ENCODE measurements around the gene STRADB. TPM values are rescaled to one million over a fixed set of nuclear protein-coding genes. Genes with fewer than 3 reads are reported as not detected.

STRADB gene
- total RNA-seq, 4 donors from 2014 or later: 5.4 to 27.2 (median 22.0) TPM

DNA sequence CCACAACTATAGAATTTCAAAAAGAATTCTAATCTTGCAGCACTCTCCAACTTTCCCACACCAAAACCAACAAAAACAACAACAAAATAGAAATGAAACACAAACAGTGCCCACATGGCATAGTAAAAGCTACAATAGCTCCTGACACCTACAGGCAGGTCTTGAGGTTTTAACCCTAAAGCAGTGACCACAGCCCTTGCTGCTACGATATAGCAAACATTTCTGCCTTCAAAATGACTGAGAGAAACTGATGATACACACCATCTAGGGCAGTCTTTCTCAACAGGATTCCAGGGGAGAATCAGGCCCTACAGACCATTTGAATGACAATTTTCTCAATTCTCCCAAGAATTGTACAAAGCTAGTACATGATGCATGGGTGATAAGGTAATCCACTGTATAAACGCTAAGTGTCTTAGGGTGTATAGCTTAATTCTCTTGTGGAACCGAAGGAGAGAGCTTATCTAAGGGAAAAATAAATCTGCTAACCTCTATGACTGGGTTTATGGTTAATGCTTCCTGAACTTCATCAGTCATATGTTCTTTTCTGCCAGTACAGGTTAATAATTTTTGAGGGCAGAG, 46.8 kb upstream of the STRADB start:
- peak overlapping the region; percentile 69 to 77 for H3K27ac ChIP-seq
- no peak overlapping the region for H3K4me3 ChIP-seq
- DNase-seq: no peak
- intact Hi-C loops (cut with DNase I; ENCODE audit: low total_unique reads): no loop called here
- H3K36me3 ChIP-seq: no peaks in the 10 kb centered on the region
- peaks cover 0 to 27% of the 10 kb centered on the region in 2 donors for H3K4me1 ChIP-seq
- H3K27me3 ChIP-seq: no peaks in the 10 kb centered on the region
- no peak for TF ChIP-seq POLR2A (IDR thresholded peaks at IDR 0.05)
- TF ChIP-seq CTCF (IDR thresholded peaks at IDR 0.05): no peak
- no peaks in the 10 kb centered on the region for H3K9me3 ChIP-seq

DNA sequence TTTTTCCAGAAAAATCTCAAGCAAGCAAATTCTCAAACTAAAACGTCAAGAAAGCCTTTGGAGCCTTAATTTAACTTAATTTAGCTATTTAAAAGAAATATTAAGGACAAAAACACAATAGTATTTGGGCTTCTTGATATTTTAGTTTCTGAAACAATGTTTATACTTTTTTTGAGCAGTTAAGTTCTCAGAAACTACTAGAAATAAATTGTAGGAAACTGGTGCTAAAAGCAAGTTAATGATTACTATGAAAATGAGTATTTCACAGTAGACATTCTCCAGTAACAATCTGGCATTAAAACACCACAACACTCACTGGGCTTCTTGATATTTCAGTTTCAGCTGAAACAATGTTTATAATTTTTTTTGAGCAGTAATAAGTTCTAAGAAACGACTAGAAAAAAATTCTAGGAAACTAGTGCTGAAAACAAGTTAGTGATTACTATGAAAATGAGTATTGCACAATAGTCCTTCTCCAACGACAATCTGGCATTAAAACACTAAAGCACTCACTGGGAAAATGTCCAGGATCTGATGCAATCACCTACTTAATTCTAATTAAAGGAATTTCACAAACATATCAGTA, 45.4 kb upstream of the STRADB start:
- no peaks in the 10 kb centered on the region for H3K36me3 ChIP-seq
- peaks cover 0 to 27% of the 10 kb centered on the region in 2 donors for H3K4me1 ChIP-seq
- TF ChIP-seq CTCF (IDR thresholded peaks at IDR 0.05) (no peak), POLR2A (IDR thresholded peaks at IDR 0.05) (no peak)
- no peak overlapping the region for H3K4me3 ChIP-seq
- H3K27me3 ChIP-seq: no peaks in the 10 kb centered on the region
- peak; percentile 23 to 74 for DNase-seq
- intact Hi-C loops (cut with DNase I; ENCODE audit: low total_unique reads): no loop called here
- H3K9me3 ChIP-seq: no peaks in the 10 kb centered on the region
- H3K27ac ChIP-seq: peak overlapping the region; percentile 69 to 77

DNA sequence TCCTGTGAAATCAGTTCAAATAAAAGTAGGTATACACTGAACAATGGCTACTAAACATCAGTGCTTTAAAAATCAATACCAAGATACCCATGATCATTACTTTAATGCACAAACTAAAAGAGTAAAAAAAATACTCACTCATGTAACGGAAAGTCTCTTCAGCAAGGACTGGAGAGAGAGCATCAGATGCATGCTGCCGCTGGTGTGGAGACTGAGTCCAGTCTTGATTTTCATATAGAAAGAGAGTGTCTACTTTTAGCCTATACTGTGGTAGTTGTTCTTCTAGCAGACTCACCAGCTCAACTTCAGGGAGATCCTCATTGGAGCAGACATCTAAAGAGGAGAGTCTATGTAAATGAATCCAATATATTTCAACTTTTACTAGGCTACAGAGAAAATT, 44.3 kb upstream of the STRADB start:
- DNase-seq: no peak
- peaks cover 0 to 19% of the 10 kb centered on the region in 2 donors for H3K4me1 ChIP-seq
- TF ChIP-seq POLR2A (IDR thresholded peaks at IDR 0.05) (no peak), CTCF (IDR thresholded peaks at IDR 0.05) (no peak)
- H3K4me3 ChIP-seq: no peak overlapping the region
- intact Hi-C loops (cut with DNase I; ENCODE audit: low total_unique reads): no loop called here
- H3K36me3 ChIP-seq: no peaks in the 10 kb centered on the region
- H3K27me3 ChIP-seq: no peaks in the 10 kb centered on the region
- no peaks in the 10 kb centered on the region for H3K9me3 ChIP-seq
- H3K27ac ChIP-seq: peak overlapping the region; percentile 69 to 77

DNA sequence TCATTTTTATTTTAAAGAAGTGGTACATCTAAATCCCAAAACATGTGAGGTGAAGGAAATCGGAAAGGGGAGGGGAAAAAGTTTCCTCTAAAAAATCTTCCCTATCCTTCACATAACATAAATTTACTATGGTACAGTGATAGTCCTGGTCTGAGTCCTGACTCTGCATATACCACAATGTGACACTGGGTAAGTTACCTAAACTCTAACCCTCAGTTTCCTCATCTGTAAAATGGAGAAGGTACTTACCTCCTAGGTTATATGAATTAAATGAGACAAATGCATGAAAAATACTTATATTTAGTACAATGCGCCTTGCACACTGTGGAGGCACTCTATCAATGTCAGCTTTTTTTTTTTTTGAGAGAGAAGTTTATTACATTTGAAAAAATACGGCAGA, 42.6 kb upstream of the STRADB start:
- intact Hi-C loops (cut with DNase I; ENCODE audit: low total_unique reads): no loop called here
- no peak for DNase-seq
- H3K4me3 ChIP-seq: no peak overlapping the region
- peaks cover 0 to 15% of the 10 kb centered on the region in 2 donors for H3K4me1 ChIP-seq
- H3K27ac ChIP-seq: no peak overlapping the region
- H3K9me3 ChIP-seq: no peaks in the 10 kb centered on the region
- TF ChIP-seq POLR2A (IDR thresholded peaks at IDR 0.05) (no peak), CTCF (IDR thresholded peaks at IDR 0.05) (no peak)
- no peaks in the 10 kb centered on the region for H3K36me3 ChIP-seq
- no peaks in the 10 kb centered on the region for H3K27me3 ChIP-seq

DNA sequence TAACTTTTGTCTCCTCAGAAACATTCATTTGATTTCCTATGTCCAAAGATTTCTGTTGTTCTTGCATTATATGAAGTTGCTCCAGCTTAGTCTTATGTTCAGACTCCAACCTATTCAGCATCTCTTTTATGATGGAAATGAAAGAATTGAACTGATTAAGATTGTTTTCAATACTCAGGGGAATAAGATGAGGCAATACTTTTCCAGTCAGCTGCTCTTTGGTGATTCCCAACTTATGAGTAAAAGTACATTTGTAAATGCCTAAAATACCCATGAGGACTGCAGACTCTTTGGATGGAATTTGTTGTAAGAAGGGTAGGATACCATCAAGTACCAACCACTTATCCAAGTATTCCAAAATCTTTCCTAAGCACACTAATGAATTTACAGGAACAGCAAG, 40.1 kb upstream of the STRADB start:
- H3K4me1 ChIP-seq: peaks cover 0 to 13% of the 10 kb centered on the region in 2 donors

More for the DNA sequence above, 40.1 kb upstream of the STRADB start:
- Histone ChIP-seq H3K9me3 (no peaks in the 10 kb centered on the region), H3K27me3 (no peaks in the 10 kb centered on the region), H3K27ac (no peak overlapping the region), H3K36me3 (no peaks in the 10 kb centered on the region), H3K4me3 (no peak overlapping the region)
- intact Hi-C loops (cut with DNase I; ENCODE audit: low total_unique reads): no loop called here
- no peak for TF ChIP-seq POLR2A (IDR thresholded peaks at IDR 0.05)
- no peak for TF ChIP-seq CTCF (IDR thresholded peaks at IDR 0.05)
- DNase-seq: no peak
